ENCODE data around the gene ESYT3. TPM values are rescaled to one million over a fixed set of nuclear protein-coding genes. Genes with fewer than 3 reads are reported as not detected.

Gene ESYT3
- total RNA-seq, 1 experiment from 2014 or later: 6.3 TPM

Other genes with a start within 250 kb of the ESYT3 start
- 54.7 and 63.6 TPM in 2 replicates for gene ARMC8, start 247.3 kb upstream of the ESYT3 start, total RNA-seq (2021)
- gene NME9, start 104.8 kb upstream of the ESYT3 start, total RNA-seq (2021): not detected in 2 replicates
- 10.6 and 10.9 TPM in 2 replicates for gene MRAS, start 86.0 kb upstream of the ESYT3 start, total RNA-seq (2021)
- gene CEP70, start 159.6 kb downstream of the ESYT3 start, total RNA-seq (2021): 31.1 and 32.6 TPM in 2 replicates
- 10.0 and 11.0 TPM in 2 replicates for gene FAIM, start 174.2 kb downstream of the ESYT3 start, total RNA-seq (2021)